ENCODE data around the gene UBQLN1. TPM values are rescaled to one million over a fixed set of nuclear protein-coding genes. Genes with fewer than 3 reads are reported as not detected.

The UBQLN1 gene
- total and polyA plus RNA-seq, 2 donors (not counting 3 experiments of a cell fraction or from before 2014, with no cell fraction given) = 66.1 to 110 TPM

DNA sequence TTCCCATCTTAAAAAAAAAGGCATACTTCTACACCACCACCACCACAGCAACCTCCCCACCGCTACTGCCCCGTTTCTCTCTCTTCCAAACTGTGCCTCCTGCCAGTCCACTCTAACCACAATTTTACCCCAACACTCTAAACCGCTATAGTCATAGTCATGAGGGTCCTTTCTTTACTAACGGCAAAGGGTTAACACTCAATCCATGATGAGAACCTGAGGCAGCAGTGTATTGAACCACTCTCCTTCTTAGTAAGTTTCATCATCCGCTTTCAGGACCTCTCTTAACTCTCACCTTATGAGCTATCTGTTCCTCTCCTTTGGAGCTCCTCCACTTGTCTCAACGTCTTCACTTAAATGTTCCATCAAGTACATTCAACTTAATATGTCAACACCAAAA, 50.8 kb downstream of the UBQLN1 start:
- H3K27ac ChIP-seq (ENCODE audit: insufficient read depth, low read depth, low read length) = no peak overlapping the region
- H3K27me3 ChIP-seq (ENCODE audit: control insufficient read depth in 2 of 2, insufficient read depth in 2 of 2, low read length in 2 of 2) = no peaks in the 10 kb centered on the region
- H3K9me1 ChIP-seq (replicated peaks; ENCODE audit: control insufficient read depth, extremely low read depth, insufficient read depth, low read length) = no peaks in the 10 kb centered on the region
- H3K4me3 ChIP-seq (replicated peaks in 1 of 3; ENCODE audit: insufficient read depth in 1 of 3, low read depth in 1 of 3, low read length in 3 of 3) = no peak overlapping the region
- BruUV-seq (replicated peaks) = no TSS peak
- no peak for DNase-seq (ENCODE audit: low read depth, low spot score)
- H3K9ac ChIP-seq (replicated peaks; ENCODE audit: extremely low read depth, insufficient read depth, low read length) = no peak overlapping the region
- H3K4me1 ChIP-seq (ENCODE audit: control insufficient read depth, extremely low read depth, insufficient read depth, low read length) = no peaks in the 10 kb centered on the region
- peaks cover 10% of the 10 kb centered on the region for H3K79me2 ChIP-seq (ENCODE audit: control insufficient read depth, insufficient read depth, low read length)
- H4K20me1 ChIP-seq (replicated peaks; ENCODE audit: control insufficient read depth, extremely low read depth, insufficient read depth, low read length) = no peaks in the 10 kb centered on the region
- CTCF ChIA-PET = interaction anchor here (1.6 to 1.7 kb wide), 2 partner anchors 9 to 15 kb away, joined by 3 to 5 read pairs; no protein-coding TSS in a partner anchor
- intact Hi-C loops (cut with micrococcal nuclease) = no loop called here
- POLR2A ChIA-PET = no interaction called here
- H3K4me2 ChIP-seq (ENCODE audit: insufficient read depth, low read length) = no peak overlapping the region
- no peak for FAIRE-seq
- dilution Hi-C loops (cut with MboI; ENCODE audit: extremely low pct_ligation_motif_present, low sequenced_read_pairs) = no loop called here
- peaks cover 11 to 32% of the 10 kb centered on the region in 2 experiments for H3K36me3 ChIP-seq (ENCODE audit: control insufficient read depth in 2 of 2, extremely low read depth in 1 of 2, insufficient read depth in 2 of 2, low read length in 2 of 2)
- no peaks in the 10 kb centered on the region for H3K9me3 ChIP-seq (replicated peaks; ENCODE audit: control insufficient read depth, insufficient read depth, low read length)
- no peak for TF ChIP-seq EZH2 (IDR thresholded peaks at IDR 0.05; ENCODE audit: borderline replicate concordance, low read depth, low read length, severe bottlenecking)
- no peak overlapping the region for H2AFZ ChIP-seq (ENCODE audit: low read depth, low read length)

GRCh38 chr9:83656032-83656680, 51.6 kb downstream of the UBQLN1 start:
- no TSS peak for BruUV-seq (replicated peaks)
- Histone ChIP-seq H3K4me2 (ENCODE audit: insufficient read depth, low read length) (no peak overlapping the region), H3K4me1 (ENCODE audit: control insufficient read depth, extremely low read depth, insufficient read depth, low read length) (no peaks in the 10 kb centered on the region), H3K9me1 (replicated peaks; ENCODE audit: control insufficient read depth, extremely low read depth, insufficient read depth, low read length) (no peaks in the 10 kb centered on the region), H3K9me3 (replicated peaks; ENCODE audit: control insufficient read depth, insufficient read depth, low read length) (no peaks in the 10 kb centered on the region), H3K4me3 (replicated peaks in 1 of 3; ENCODE audit: insufficient read depth in 1 of 3, low read depth in 1 of 3, low read length in 3 of 3) (no peak overlapping the region), H3K9ac (replicated peaks; ENCODE audit: extremely low read depth, insufficient read depth, low read length) (no peak overlapping the region), H3K27me3 (ENCODE audit: control insufficient read depth in 2 of 2, insufficient read depth in 2 of 2, low read length in 2 of 2) (no peaks in the 10 kb centered on the region), H3K27ac (ENCODE audit: insufficient read depth, low read depth, low read length) (no peak overlapping the region), H3K79me2 (ENCODE audit: control insufficient read depth, insufficient read depth, low read length) (peaks cover 8% of the 10 kb centered on the region), H4K20me1 (replicated peaks; ENCODE audit: control insufficient read depth, extremely low read depth, insufficient read depth, low read length) (no peaks in the 10 kb centered on the region), H3K36me3 (ENCODE audit: control insufficient read depth in 2 of 2, extremely low read depth in 1 of 2, insufficient read depth in 2 of 2, low read length in 2 of 2) (peaks cover 12 to 26% of the 10 kb centered on the region in 2 experiments), H2AFZ (ENCODE audit: low read depth, low read length) (no peak overlapping the region)
- FAIRE-seq (no peak), DNase-seq (ENCODE audit: low read depth, low spot score) (no peak)
- ChIA-PET POLR2A (no interaction called here), CTCF (interaction anchor here (1.0 to 1.7 kb wide), 3 partner anchors 10 to 36 kb away, joined by 3 to 5 read pairs (median 3); no protein-coding TSS in a partner anchor)
- dilution Hi-C loops (cut with MboI; ENCODE audit: extremely low pct_ligation_motif_present, low sequenced_read_pairs) = no loop called here
- TF ChIP-seq EZH2 (IDR thresholded peaks at IDR 0.05; ENCODE audit: borderline replicate concordance, low read depth, low read length, severe bottlenecking) = no peak
- TF ChIP-seq MAX (IDR thresholded peaks at IDR 0.05; ENCODE audit: insufficient read depth, insufficient read length) = no peak
- TF ChIP-seq JUN (IDR thresholded peaks at IDR 0.05; ENCODE audit: borderline replicate concordance, insufficient read depth, insufficient read length, low read depth) = no peak
- no peak for TF ChIP-seq POLR2AphosphoS5 (IDR thresholded peaks at IDR 0.05; ENCODE audit: insufficient read depth, low read depth, low read length)
- no peak for TF ChIP-seq POLR2A (IDR thresholded peaks at IDR 0.05; ENCODE audit: low read depth, low read length)
- no peak for TF ChIP-seq MYC (IDR thresholded peaks at IDR 0.05; ENCODE audit: low read depth, low read length)
- TF ChIP-seq CTCF (IDR thresholded peaks at IDR 0.05; ENCODE audit: extremely low read depth in 1 of 2, insufficient read depth in 1 of 2, low read depth in 1 of 2, low read length in 2 of 2) = no peak
- TF ChIP-seq GATA2 (IDR thresholded peaks at IDR 0.05; ENCODE audit: insufficient read depth, insufficient read length, low read depth, low read length) = no peak
- TF ChIP-seq FOS (IDR thresholded peaks at IDR 0.05; ENCODE audit: borderline replicate concordance, insufficient read depth, low read length) = no peak
- intact Hi-C loops (cut with micrococcal nuclease) = no loop called here
